PFSK-1 (cell line): ENCODE measurements around the gene ATP10A.

Experiments
- FOXP2 ChIP-seq: optimal IDR thresholded peaks from 2 replicates; pipeline ENCODE3; 2011; ENCODE audit warnings: borderline replicate concordance, control low read depth, inconsistent platforms; ENCODE audit not compliant: insufficient read depth; ENCODE audit errors: extremely low read length, extremely low read depth
- POLR2AphosphoS5 ChIP-seq: IDR thresholded peaks from 2 replicates; pipeline ENCODE4 v1.6.1; 2012; ENCODE audit warnings: low read depth, mild to moderate bottlenecking, control low read depth, low read length, moderate library complexity
- REST ChIP-seq, 2 experiments: IDR thresholded peaks; 2 replicates each; pipeline versions ENCODE4 v1.6.1 to v1.8.0; 2011 to 2012; ENCODE audit warnings: low read depth in 2 of 2, low read length in 2 of 2, control low read depth in 1 of 2, inconsistent platforms in 1 of 2, mild to moderate bottlenecking in 1 of 2, moderate library complexity in 1 of 2; ENCODE audit not compliant: insufficient read depth in 1 of 2
- SIN3A ChIP-seq: IDR thresholded peaks from 2 replicates; pipeline ENCODE4 v1.6.1; 2012; ENCODE audit warnings: mild to moderate bottlenecking, low read length, moderate library complexity, borderline replicate concordance; ENCODE audit not compliant: insufficient read depth
- TAF1 ChIP-seq: IDR thresholded peaks from 2 replicates; pipeline ENCODE4 v1.6.1; 2012; ENCODE audit warnings: low read length, control low read depth, borderline replicate concordance; ENCODE audit not compliant: insufficient read depth

ATP10A gene

GRCh38 chr15:25635191-25635590, 227.9 kb downstream of the ATP10A start:
- TF ChIP-seq SIN3A = no peak
- TF ChIP-seq FOXP2 = no peak
- no peak for TF ChIP-seq POLR2AphosphoS5
- no peak for TF ChIP-seq TAF1
- TF ChIP-seq REST (IDR thresholded peaks at IDR 0.05; ENCODE audit: insufficient read depth in 1 of 2, low read depth in 2 of 2, low read length in 2 of 2) = no peak

- TF ChIP-seq FOXP2 (no peak), SIN3A (no peak), POLR2AphosphoS5 (no peak), TAF1 (no peak), REST (IDR thresholded peaks at IDR 0.05; ENCODE audit: insufficient read depth in 1 of 2, low read depth in 2 of 2, low read length in 2 of 2) (no peak)
These were observed 229.3 kb downstream of the ATP10A start for GRCh38 chr15:25633862-25634261.

DNA sequence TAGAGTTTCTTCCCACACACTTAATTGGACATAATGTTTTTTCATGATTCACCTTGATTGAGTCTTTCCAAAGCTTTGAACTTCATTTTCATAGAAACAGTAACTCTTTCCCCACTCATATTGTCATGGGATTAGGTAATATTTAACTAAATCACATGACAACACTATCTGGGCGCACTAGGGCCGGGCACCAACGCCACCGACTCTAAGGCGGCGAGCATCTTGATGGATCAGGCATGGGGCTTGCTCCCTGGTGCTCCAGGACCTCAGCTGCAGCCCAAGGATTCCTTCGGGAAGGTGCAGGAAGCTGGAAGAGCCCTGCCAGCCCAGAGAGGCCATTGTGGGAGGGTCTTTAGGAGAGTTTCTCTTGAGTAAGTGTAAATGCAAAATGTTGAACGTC, 231.2 kb downstream of the ATP10A start:
- TF ChIP-seq SIN3A (no peak), POLR2AphosphoS5 (no peak), REST (IDR thresholded peaks at IDR 0.05; ENCODE audit: insufficient read depth in 1 of 2, low read depth in 2 of 2, low read length in 2 of 2) (no peak), FOXP2 (no peak), TAF1 (no peak)
